H1 (cell line): ENCODE data around the gene SSH2.

ENCODE experiments used
- CTCF ChIP-seq, 3 experiments: IDR thresholded peaks; 1 replicate in 2 of 3; 2 replicates in 1 of 3; pipeline versions ENCODE4 v1.5.1 to v1.6.1; 2011; ENCODE audit warnings: low read length in 3 of 3, mild to moderate bottlenecking in 3 of 3, inconsistent platforms in 2 of 3, low read depth in 1 of 3, moderate library complexity in 1 of 3; ENCODE audit not compliant: insufficient read depth in 1 of 3; ENCODE audit errors: control extremely low read depth in 1 of 3
- EZH2 ChIP-seq: fragments of 200-600 bp; sonication (generic); IDR thresholded peaks from 2 replicates; pipeline ENCODE4 v1.7.1; 2012; ENCODE audit warnings: low read depth, mild to moderate bottlenecking, moderate library complexity, low read length, inconsistent platforms; ENCODE audit not compliant: severe bottlenecking
- MAX ChIP-seq: IDR thresholded peaks from 2 replicates; pipeline ENCODE4 v1.6.1; 2012; ENCODE audit warnings: inconsistent platforms
- PHF8 ChIP-seq: fragments of 200-600 bp; sonication (generic); conservative IDR thresholded peaks from 2 replicates; pipeline ENCODE4 v1.7.1; 2012; ENCODE audit warnings: low read depth, mild to moderate bottlenecking, inconsistent platforms, low read length, moderate library complexity
- POLR2A ChIP-seq, 2 experiments: IDR thresholded peaks; 1 replicate in 1 of 2; 2 replicates in 1 of 2; pipeline ENCODE4 v1.6.1; 2011; ENCODE audit warnings: low read depth in 2 of 2, low read length in 2 of 2, mild to moderate bottlenecking in 2 of 2; ENCODE audit errors: control extremely low read depth in 1 of 2
- RFX5 ChIP-seq: IDR thresholded peaks from 2 replicates; pipeline ENCODE4 v1.6.1; 2011; ENCODE audit warnings: low read depth, low read length, improper control_type of control experiment, borderline replicate concordance
- TAF1 ChIP-seq: IDR thresholded peaks from 2 replicates; pipeline ENCODE4 v1.6.1; 2011; ENCODE audit warnings: mild to moderate bottlenecking, low read depth, low read length
- TCF12 ChIP-seq: IDR thresholded peaks from 2 replicates; pipeline ENCODE4 v1.6.1; 2011; ENCODE audit warnings: low read depth, mild to moderate bottlenecking, low read length

GRCh38 chr17:29640981-29641642 lies 288.9 kb downstream of the SSH2 start:
- no peak for TF ChIP-seq TAF1
- no peak for TF ChIP-seq POLR2A (IDR thresholded peaks at IDR 0.05; ENCODE audit: control extremely low read depth in 1 of 2, low read depth in 2 of 2, low read length in 2 of 2)
- no peak for TF ChIP-seq CTCF (IDR thresholded peaks at IDR 0.05; ENCODE audit: control extremely low read depth in 1 of 3, insufficient read depth in 1 of 3, low read depth in 1 of 3, low read length in 3 of 3)
- no peak for TF ChIP-seq RFX5
- no peak for TF ChIP-seq EZH2
- no peak for TF ChIP-seq PHF8
- TF ChIP-seq MAX = no peak
- TF ChIP-seq TCF12 = no peak
